ENCODE measurements around the gene TRIM2. TPM values are rescaled to one million over a fixed set of nuclear protein-coding genes. Genes with fewer than 3 reads are reported as not detected.

TRIM2 gene
- total RNA-seq, 1 experiment from 2014 or later, result 0.97 TPM

GRCh38 chr4:153210727-153211126 is 6.5 kb downstream of the TRIM2 start:
- H3K9ac ChIP-seq (ENCODE audit: low read length), result no peak overlapping the region
- H3K4me2 ChIP-seq (ENCODE audit: low read depth, low read length, poor library complexity, severe bottlenecking), result no peak overlapping the region
- H3K36me3 ChIP-seq (ENCODE audit: insufficient read depth, low read length), result no peaks in the 10 kb centered on the region
- no peaks in the 10 kb centered on the region for H3K79me2 ChIP-seq (ENCODE audit: low read length)
- no peak overlapping the region for H3K4me3 ChIP-seq (ENCODE audit: low read length)
- DNase-seq, result no peak
- no peaks in the 10 kb centered on the region for H3K27me3 ChIP-seq (ENCODE audit: low read length)
- H3K4me1 ChIP-seq (ENCODE audit: low read length), result no peaks in the 10 kb centered on the region
- no peak overlapping the region for H2AFZ ChIP-seq (ENCODE audit: low read length)
- no peaks in the 10 kb centered on the region for H4K20me1 ChIP-seq (ENCODE audit: insufficient read depth, low read depth, low read length)
- no peak overlapping the region for H3K27ac ChIP-seq (ENCODE audit: low read length)
- H3K9me2 ChIP-seq (replicated peaks; ENCODE audit: insufficient read depth, low read length), result no peaks in the 10 kb centered on the region
- H3K9me3 ChIP-seq (ENCODE audit: low read length), result no peaks in the 10 kb centered on the region

GRCh38 chr4:153211986-153212728 is 7.9 kb downstream of the TRIM2 start:
- H3K4me2 ChIP-seq (ENCODE audit: low read depth, low read length, poor library complexity, severe bottlenecking), result no peak overlapping the region
- H3K4me1 ChIP-seq (ENCODE audit: low read length), result peaks cover 2% of the 10 kb centered on the region
- no peak overlapping the region for H3K4me3 ChIP-seq (ENCODE audit: low read length)
- no peak for DNase-seq
- no peaks in the 10 kb centered on the region for H3K36me3 ChIP-seq (ENCODE audit: insufficient read depth, low read length)
- no peaks in the 10 kb centered on the region for H3K9me3 ChIP-seq (ENCODE audit: low read length)
- no peaks in the 10 kb centered on the region for H3K9me2 ChIP-seq (replicated peaks; ENCODE audit: insufficient read depth, low read length)
- H3K9ac ChIP-seq (ENCODE audit: low read length), result no peak overlapping the region
- H2AFZ ChIP-seq (ENCODE audit: low read length), result no peak overlapping the region
- H4K20me1 ChIP-seq (ENCODE audit: insufficient read depth, low read depth, low read length), result no peaks in the 10 kb centered on the region
- no peak overlapping the region for H3K27ac ChIP-seq (ENCODE audit: low read length)
- no peaks in the 10 kb centered on the region for H3K79me2 ChIP-seq (ENCODE audit: low read length)
- no peaks in the 10 kb centered on the region for H3K27me3 ChIP-seq (ENCODE audit: low read length)

- DNase-seq, result no peak
- no peak overlapping the region for H3K27ac ChIP-seq (ENCODE audit: low read length)
These were observed 8.5 kb downstream of the TRIM2 start for GRCh38 chr4:153212736-153213135.

DNA sequence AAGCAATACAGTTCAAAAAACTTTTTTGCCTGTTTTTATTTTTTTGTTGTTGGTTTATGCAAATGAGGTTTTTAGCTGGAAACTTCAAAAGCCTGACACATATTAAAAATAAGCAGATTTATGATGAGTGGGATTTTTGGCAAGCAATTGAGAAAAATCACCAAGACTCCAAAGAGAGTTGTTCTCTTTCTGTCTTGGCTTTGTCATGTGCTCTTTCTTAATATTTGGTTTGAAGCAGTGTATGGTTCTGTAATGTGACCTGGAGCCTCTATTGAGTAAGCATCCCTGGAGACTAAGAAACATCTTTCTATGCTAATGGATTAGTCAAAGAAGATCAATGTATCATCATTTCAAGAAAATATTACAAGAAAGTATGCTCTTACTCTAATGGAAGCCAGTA is 11.7 kb downstream of the TRIM2 start:
- Histone ChIP-seq H3K4me2 (ENCODE audit: low read depth, low read length, poor library complexity, severe bottlenecking) (no peak overlapping the region), H3K9me2 (replicated peaks; ENCODE audit: insufficient read depth, low read length) (no peaks in the 10 kb centered on the region), H2AFZ (ENCODE audit: low read length) (no peak overlapping the region), H3K79me2 (ENCODE audit: low read length) (no peaks in the 10 kb centered on the region), H3K4me1 (ENCODE audit: low read length) (peaks cover 9% of the 10 kb centered on the region), H3K27ac (ENCODE audit: low read length) (no peak overlapping the region), H3K27me3 (ENCODE audit: low read length) (no peaks in the 10 kb centered on the region), H3K9ac (ENCODE audit: low read length) (no peak overlapping the region), H3K36me3 (ENCODE audit: insufficient read depth, low read length) (no peaks in the 10 kb centered on the region), H4K20me1 (ENCODE audit: insufficient read depth, low read depth, low read length) (no peaks in the 10 kb centered on the region), H3K4me3 (ENCODE audit: low read length) (no peak overlapping the region), H3K9me3 (ENCODE audit: low read length) (no peaks in the 10 kb centered on the region)
- DNase-seq, result no peak

More at GRCh38 chr4:153212736-153213135, 8.5 kb downstream of the TRIM2 start:
- H2AFZ ChIP-seq (ENCODE audit: low read length), result no peak overlapping the region
- no peak overlapping the region for H3K4me2 ChIP-seq (ENCODE audit: low read depth, low read length, poor library complexity, severe bottlenecking)
- no peak overlapping the region for H3K4me3 ChIP-seq (ENCODE audit: low read length)
- H3K9ac ChIP-seq (ENCODE audit: low read length), result no peak overlapping the region
- peaks cover 7% of the 10 kb centered on the region for H3K4me1 ChIP-seq (ENCODE audit: low read length)
- H3K79me2 ChIP-seq (ENCODE audit: low read length), result no peaks in the 10 kb centered on the region
- no peaks in the 10 kb centered on the region for H3K36me3 ChIP-seq (ENCODE audit: insufficient read depth, low read length)
- no peaks in the 10 kb centered on the region for H4K20me1 ChIP-seq (ENCODE audit: insufficient read depth, low read depth, low read length)
- no peaks in the 10 kb centered on the region for H3K9me2 ChIP-seq (replicated peaks; ENCODE audit: insufficient read depth, low read length)
- no peaks in the 10 kb centered on the region for H3K9me3 ChIP-seq (ENCODE audit: low read length)
- no peaks in the 10 kb centered on the region for H3K27me3 ChIP-seq (ENCODE audit: low read length)

GRCh38 chr4:153216546-153216945 is 12.3 kb downstream of the TRIM2 start:
- Histone ChIP-seq H4K20me1 (ENCODE audit: insufficient read depth, low read depth, low read length) (no peaks in the 10 kb centered on the region), H3K27ac (ENCODE audit: low read length) (no peak overlapping the region), H3K36me3 (ENCODE audit: insufficient read depth, low read length) (no peaks in the 10 kb centered on the region), H3K4me2 (ENCODE audit: low read depth, low read length, poor library complexity, severe bottlenecking) (no peak overlapping the region), H3K9me3 (ENCODE audit: low read length) (no peaks in the 10 kb centered on the region), H3K9me2 (replicated peaks; ENCODE audit: insufficient read depth, low read length) (no peaks in the 10 kb centered on the region), H3K79me2 (ENCODE audit: low read length) (no peaks in the 10 kb centered on the region), H3K4me3 (ENCODE audit: low read length) (no peak overlapping the region), H3K4me1 (ENCODE audit: low read length) (peaks cover 9% of the 10 kb centered on the region), H2AFZ (ENCODE audit: low read length) (no peak overlapping the region), H3K9ac (ENCODE audit: low read length) (no peak overlapping the region), H3K27me3 (ENCODE audit: low read length) (no peaks in the 10 kb centered on the region)
- no peak for DNase-seq

GRCh38 chr4:153217440-153217839 is 13.2 kb downstream of the TRIM2 start:
- Histone ChIP-seq H3K9me2 (replicated peaks; ENCODE audit: insufficient read depth, low read length) (no peaks in the 10 kb centered on the region), H3K79me2 (ENCODE audit: low read length) (no peaks in the 10 kb centered on the region), H3K4me3 (ENCODE audit: low read length) (no peak overlapping the region), H3K4me1 (ENCODE audit: low read length) (peaks cover 11% of the 10 kb centered on the region), H3K36me3 (ENCODE audit: insufficient read depth, low read length) (no peaks in the 10 kb centered on the region), H3K27ac (ENCODE audit: low read length) (no peak overlapping the region), H4K20me1 (ENCODE audit: insufficient read depth, low read depth, low read length) (no peaks in the 10 kb centered on the region), H2AFZ (ENCODE audit: low read length) (no peak overlapping the region), H3K9me3 (ENCODE audit: low read length) (no peaks in the 10 kb centered on the region), H3K9ac (ENCODE audit: low read length) (no peak overlapping the region), H3K27me3 (ENCODE audit: low read length) (no peaks in the 10 kb centered on the region), H3K4me2 (ENCODE audit: low read depth, low read length, poor library complexity, severe bottlenecking) (no peak overlapping the region)
- DNase-seq, result no peak

- Histone ChIP-seq H3K36me3 (ENCODE audit: insufficient read depth, low read length) (no peaks in the 10 kb centered on the region), H3K9ac (ENCODE audit: low read length) (no peak overlapping the region), H3K79me2 (ENCODE audit: low read length) (no peaks in the 10 kb centered on the region), H3K27ac (ENCODE audit: low read length) (no peak overlapping the region), H3K9me2 (replicated peaks; ENCODE audit: insufficient read depth, low read length) (no peaks in the 10 kb centered on the region), H3K4me1 (ENCODE audit: low read length) (peaks cover 21% of the 10 kb centered on the region), H4K20me1 (ENCODE audit: insufficient read depth, low read depth, low read length) (no peaks in the 10 kb centered on the region), H3K9me3 (ENCODE audit: low read length) (no peaks in the 10 kb centered on the region), H2AFZ (ENCODE audit: low read length) (no peak overlapping the region), H3K4me2 (ENCODE audit: low read depth, low read length, poor library complexity, severe bottlenecking) (no peak overlapping the region), H3K27me3 (ENCODE audit: low read length) (no peaks in the 10 kb centered on the region), H3K4me3 (ENCODE audit: low read length) (no peak overlapping the region)
- no peak for DNase-seq
These were observed 14.7 kb downstream of the TRIM2 start for GRCh38 chr4:153218961-153219360.

DNA sequence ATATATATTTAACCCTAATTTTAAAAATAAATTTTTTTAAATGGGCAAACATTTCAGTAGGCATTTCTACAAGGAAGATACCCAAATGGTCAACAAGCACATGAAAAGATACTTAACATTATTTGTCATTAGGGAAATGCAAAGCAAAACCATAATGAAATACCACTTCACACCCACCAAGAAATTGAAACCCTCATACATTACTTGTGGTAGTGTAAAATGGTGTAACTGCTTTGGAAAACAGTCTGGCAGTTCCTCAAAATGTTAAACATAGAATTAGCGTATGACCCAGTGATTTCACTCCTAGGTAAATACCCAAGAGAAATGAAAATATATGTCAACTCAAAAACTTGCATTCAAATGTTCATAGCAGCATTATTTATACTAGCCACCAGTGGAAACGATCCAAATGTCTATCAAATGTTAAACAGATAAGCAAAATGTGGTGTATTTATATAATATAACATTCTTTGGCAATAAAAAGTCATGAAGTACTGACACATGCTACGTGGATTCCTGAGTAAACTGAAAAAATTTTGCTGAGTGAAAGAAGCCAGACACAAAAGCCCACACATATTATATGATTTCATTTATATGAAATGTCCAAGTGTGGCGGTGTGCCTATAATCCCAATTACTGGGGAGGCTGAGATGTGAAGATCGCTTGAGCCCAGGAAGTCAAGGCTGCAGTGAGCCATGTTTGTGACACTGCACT is 16.6 kb downstream of the TRIM2 start:
- H3K4me2 ChIP-seq (ENCODE audit: low read depth, low read length, poor library complexity, severe bottlenecking), result no peak overlapping the region
- H4K20me1 ChIP-seq (ENCODE audit: insufficient read depth, low read depth, low read length), result no peaks in the 10 kb centered on the region
- H3K4me1 ChIP-seq (ENCODE audit: low read length), result peaks cover 21% of the 10 kb centered on the region
- no peak overlapping the region for H3K4me3 ChIP-seq (ENCODE audit: low read length)
- DNase-seq, result no peak
- H3K9me2 ChIP-seq (replicated peaks; ENCODE audit: insufficient read depth, low read length), result no peaks in the 10 kb centered on the region
- H3K79me2 ChIP-seq (ENCODE audit: low read length), result no peaks in the 10 kb centered on the region
- H3K27ac ChIP-seq (ENCODE audit: low read length), result no peak overlapping the region
- no peaks in the 10 kb centered on the region for H3K27me3 ChIP-seq (ENCODE audit: low read length)
- H3K9ac ChIP-seq (ENCODE audit: low read length), result no peak overlapping the region
- H3K36me3 ChIP-seq (ENCODE audit: insufficient read depth, low read length), result no peaks in the 10 kb centered on the region
- no peak overlapping the region for H2AFZ ChIP-seq (ENCODE audit: low read length)
- peaks cover 6% of the 10 kb centered on the region; the same call in 1 of the 2 replicates for H3K9me3 ChIP-seq (ENCODE audit: low read length)

Data from Karpas-422 (cell line).